HFF-Myc (cell line): Measurements from ENCODE around the gene DLGAP1.

ENCODE experiments used
- DNase-seq: peaks from one replicate; pipeline ENCODE4 v3.0.0-alpha.2; 2011; ENCODE audit warnings: low read depth; ENCODE audit errors: extremely low read depth
- H3K4me3 ChIP-seq: replicated peaks from 2 replicates; pipeline ENCODE4 v1.5.1; 2011; ENCODE audit warnings: low read depth, mild to moderate bottlenecking, control low read depth, low read length
- CTCF ChIP-seq: IDR thresholded peaks from 2 replicates; pipeline ENCODE4 v1.5.1; 2012; ENCODE audit warnings: mild to moderate bottlenecking, low read depth, low read length, control low read depth; ENCODE audit errors: missing control alignments

Gene DLGAP1

GRCh38 chr18:3451989-3452749 is 1002.9 kb downstream of the DLGAP1 start:
- no peak for TF ChIP-seq CTCF
- H3K4me3 ChIP-seq, result peak overlapping the region; percentile 79
- DNase-seq, result no peak

GRCh38 chr18:3451183-3451988 is 1003.7 kb downstream of the DLGAP1 start:
- DNase-seq, result no peak
- peak overlapping the region; percentile 79 for H3K4me3 ChIP-seq

GRCh38 chr18:3450799-3451182 is 1004.3 kb downstream of the DLGAP1 start:
- no peak for DNase-seq
- H3K4me3 ChIP-seq, result peak overlapping the region; percentile 79
- no peak for TF ChIP-seq CTCF

More at GRCh38 chr18:3451183-3451988, 1003.7 kb downstream of the DLGAP1 start:
- TF ChIP-seq CTCF, result no peak

- DNase-seq, result no peak
Measured at GRCh38 chr18:3450012-3450798, 1004.9 kb downstream of the DLGAP1 start, which contains the start of gene TGIF1. Gene TGIF1 (plus strand): TSS chr18:3450172. CDS start chr18:3450490, 318 bp downstream.

GRCh38 chr18:3449512-3450011 is 1005.5 kb downstream of the DLGAP1 start:
- H3K4me3 ChIP-seq, result peak overlapping the region; percentile 79
- no peak for DNase-seq
- no peak for TF ChIP-seq CTCF

More at GRCh38 chr18:3450012-3450798, 1004.9 kb downstream of the DLGAP1 start, which contains the start of gene TGIF1:
- no peak for TF ChIP-seq CTCF
- peak within 1 kb of the TSS; percentile 79 for H3K4me3 ChIP-seq

GRCh38 chr18:3448838-3449511 is 1006.1 kb downstream of the DLGAP1 start:
- H3K4me3 ChIP-seq, result peak overlapping the region; percentile 79
- peak; percentile 83 for DNase-seq
- TF ChIP-seq CTCF, result no peak
